ENCODE results near the gene IKZF3.
"Not testable (repeated sequence)": the region's sequence is repeated elsewhere in the genome, so short reads cannot be mapped to it uniquely, and the experiment has no call there.

Gene IKZF3

GRCh38 chr17:39714234-39714633 is 149.9 kb downstream of the IKZF3 start:
- H3K9ac ChIP-seq (ENCODE audit: low read depth, low read length, poor library complexity, severe bottlenecking), result no peak overlapping the region
- no peaks in the 10 kb centered on the region for H3K79me2 ChIP-seq (ENCODE audit: insufficient read depth, low read length)
- no peaks in the 10 kb centered on the region for H3F3A ChIP-seq (ENCODE audit: low read depth)
- no peak overlapping the region for H3K4me3 ChIP-seq (ENCODE audit: low read length, poor library complexity, severe bottlenecking)
- no peaks in the 10 kb centered on the region for H3K36me3 ChIP-seq (ENCODE audit: insufficient read depth, low read length)
- H3K27me3 ChIP-seq (ENCODE audit: insufficient read depth, low read length, poor library complexity, severe bottlenecking), result no peaks in the 10 kb centered on the region
- no peak overlapping the region for H2AFZ ChIP-seq (ENCODE audit: low read length)
- TF ChIP-seq EZH2phosphoT487 (IDR thresholded peaks at IDR 0.05; ENCODE audit: borderline replicate concordance) (no peak), CTCF (conservative IDR thresholded peaks at IDR 0.05; ENCODE audit: low read length) (no peak)
- no peak overlapping the region for H3K4me2 ChIP-seq (ENCODE audit: low read depth, low read length, poor library complexity, severe bottlenecking)
- peaks cover 5% of the 10 kb centered on the region for H3K4me1 ChIP-seq (ENCODE audit: insufficient read depth, low read length, poor library complexity, severe bottlenecking)
- H3K9me2 ChIP-seq (replicated peaks; ENCODE audit: low read depth, low read length), result no peaks in the 10 kb centered on the region
- no peaks in the 10 kb centered on the region for H3K9me3 ChIP-seq (ENCODE audit: insufficient read depth, low read depth, low read length)
- no peaks in the 10 kb centered on the region for H4K20me1 ChIP-seq (ENCODE audit: insufficient read depth, low read length, poor library complexity, severe bottlenecking)

- H3K36me3 ChIP-seq (ENCODE audit: insufficient read depth, low read length), result no peaks in the 10 kb centered on the region
- no peaks in the 10 kb centered on the region for H3K9me3 ChIP-seq (ENCODE audit: insufficient read depth, low read depth, low read length)
- H3K4me1 ChIP-seq (ENCODE audit: insufficient read depth, low read length, poor library complexity, severe bottlenecking), result peaks cover 16% of the 10 kb centered on the region
- no peaks in the 10 kb centered on the region for H4K20me1 ChIP-seq (ENCODE audit: insufficient read depth, low read length, poor library complexity, severe bottlenecking)
- no peaks in the 10 kb centered on the region for H3K79me2 ChIP-seq (ENCODE audit: insufficient read depth, low read length)
- no peak overlapping the region for H3K4me3 ChIP-seq (ENCODE audit: low read length, poor library complexity, severe bottlenecking)
- H2AFZ ChIP-seq (ENCODE audit: low read length), result no peak overlapping the region
- TF ChIP-seq CTCF (conservative IDR thresholded peaks at IDR 0.05; ENCODE audit: low read length) (no peak), EZH2phosphoT487 (IDR thresholded peaks at IDR 0.05; ENCODE audit: borderline replicate concordance) (no peak)
- no peaks in the 10 kb centered on the region for H3K9me2 ChIP-seq (replicated peaks; ENCODE audit: low read depth, low read length)
- no peaks in the 10 kb centered on the region for H3F3A ChIP-seq (ENCODE audit: low read depth)
- H3K4me2 ChIP-seq (ENCODE audit: low read depth, low read length, poor library complexity, severe bottlenecking), result no peak overlapping the region
- H3K9ac ChIP-seq (ENCODE audit: low read depth, low read length, poor library complexity, severe bottlenecking), result no peak overlapping the region
- H3K27me3 ChIP-seq (ENCODE audit: insufficient read depth, low read length, poor library complexity, severe bottlenecking), result no peaks in the 10 kb centered on the region
These were observed 152.3 kb downstream of the IKZF3 start for GRCh38 chr17:39711851-39712250.

- not testable (repeated sequence) for H4K20me1 ChIP-seq (ENCODE audit: insufficient read depth, low read length, poor library complexity, severe bottlenecking); H3K9me3 ChIP-seq (ENCODE audit: insufficient read depth, low read depth, low read length); H3K79me2 ChIP-seq (ENCODE audit: insufficient read depth, low read length); H3F3A ChIP-seq (ENCODE audit: low read depth); H3K9me2 ChIP-seq (replicated peaks; ENCODE audit: low read depth, low read length); H3K9ac ChIP-seq (ENCODE audit: low read depth, low read length, poor library complexity, severe bottlenecking); H3K4me3 ChIP-seq (ENCODE audit: low read length, poor library complexity, severe bottlenecking); H3K4me2 ChIP-seq (ENCODE audit: low read depth, low read length, poor library complexity, severe bottlenecking); H2AFZ ChIP-seq (ENCODE audit: low read length); H3K27me3 ChIP-seq (ENCODE audit: insufficient read depth, low read length, poor library complexity, severe bottlenecking); H3K36me3 ChIP-seq (ENCODE audit: insufficient read depth, low read length)
- H3K4me1 ChIP-seq (ENCODE audit: insufficient read depth, low read length, poor library complexity, severe bottlenecking), result peaks cover 16% of the 10 kb centered on the region
These were observed 153.0 kb downstream of the IKZF3 start for GRCh38 chr17:39711071-39711470.

Measured in Loucy (cell line).